ENCODE data around the gene CD209.

The CD209 gene

GRCh38 chr19:7705387-7706187, 41.7 kb downstream of the CD209 start:
- DNase-seq (ENCODE audit: low read depth, low spot score): no peak

- DNase-seq (ENCODE audit: low read depth, low spot score): no peak
Observed at GRCh38 chr19:7704280-7705060, 42.9 kb downstream of the CD209 start.

- DNase-seq (ENCODE audit: low read depth, low spot score): no peak
Observed at GRCh38 chr19:7703332-7703731, 44.0 kb downstream of the CD209 start.

- DNase-seq (ENCODE audit: low read depth, low spot score): no peak
Observed at GRCh38 chr19:7701654-7702457, 45.5 kb downstream of the CD209 start, which contains the start of gene FCER2. Gene FCER2, minus strand, starts transcription at chr19:7702131. Its CDS starts 2,371 bp downstream, at chr19:7699760.

GRCh38 chr19:7701049-7701653, 46.2 kb downstream of the CD209 start:
- DNase-seq (ENCODE audit: low read depth, low spot score): no peak

- no peak for DNase-seq (ENCODE audit: low read depth, low spot score)
Observed at GRCh38 chr19:7699417-7700401, 47.6 kb downstream of the CD209 start.

- DNase-seq (ENCODE audit: low read depth, low spot score): no peak
Observed at GRCh38 chr19:7699003-7699402, 48.3 kb downstream of the CD209 start.

GRCh38 chr19:7698583-7698982, 48.8 kb downstream of the CD209 start:
- no peak for DNase-seq (ENCODE audit: low read depth, low spot score)

- DNase-seq (ENCODE audit: low read depth, low spot score): no peak
Observed at GRCh38 chr19:7697721-7698287, 49.5 kb downstream of the CD209 start.

GRCh38 chr19:7694499-7694898, 52.8 kb downstream of the CD209 start:
- no peak for DNase-seq (ENCODE audit: low read depth, low spot score)

- no peak for DNase-seq (ENCODE audit: low read depth, low spot score)
Observed at GRCh38 chr19:7692417-7693088, 54.8 kb downstream of the CD209 start.

- DNase-seq (ENCODE audit: low read depth, low spot score): no peak
Observed at GRCh38 chr19:7691497-7691896, 55.8 kb downstream of the CD209 start.

- DNase-seq (ENCODE audit: low read depth, low spot score): no peak
Observed at GRCh38 chr19:7690779-7691258, 56.5 kb downstream of the CD209 start.

Measured in ELF-1 (cell line).